Prostate gland (tissue), 2 donors: Measurements from ENCODE around the gene CEP41.

ENCODE experiments used
- POLR2A ChIP-seq: fragments of 450-650 bp; IDR thresholded peaks from one replicate; pipeline ENCODE4 v1.6.1; 2016; ENCODE audit warnings: antibody characterized with exemption, mild to moderate bottlenecking
- POLR2AphosphoS5 ChIP-seq: sonication (generic); formaldehyde crosslinking; IDR thresholded peaks from one replicate; pipeline ENCODE4 v1.6.1; 2017; ENCODE audit warnings: antibody characterized with exemption
- TF ChIP-seq, protein P1 (sequence below), 4 experiments: fragments of 200-600 bp in 2 of 4; fragments of 450-650 bp in 2 of 4; sonication (generic) in 2 of 4; IDR thresholded peaks; 1 replicate in 3 of 4; 2 replicates in 1 of 4; pipeline ENCODE4 v1.5.1; 2016 to 2019; ENCODE audit warnings: antibody characterized with exemption in 4 of 4, mild to moderate bottlenecking in 2 of 4, moderate library complexity in 2 of 4

DNA sequence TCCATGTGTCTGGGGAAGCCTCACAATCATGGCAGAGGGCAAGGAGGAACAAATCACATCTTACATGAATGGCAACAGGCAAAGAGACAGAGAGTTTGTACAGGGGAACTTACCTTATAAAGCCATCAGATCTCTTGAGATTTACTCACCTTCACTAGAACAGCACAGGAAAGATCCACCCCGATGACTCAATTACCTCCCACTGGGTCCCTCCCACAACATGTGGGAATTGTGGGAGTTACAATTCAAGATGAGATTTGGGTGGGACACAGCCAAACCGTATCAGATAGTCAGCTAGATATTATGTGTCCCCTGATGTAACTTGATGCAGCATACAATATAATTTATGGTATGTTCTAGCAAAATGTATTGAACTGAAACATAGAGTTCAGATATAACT lies 14.1 kb upstream of the CEP41 start:
- TF ChIP-seq, protein P1, sequence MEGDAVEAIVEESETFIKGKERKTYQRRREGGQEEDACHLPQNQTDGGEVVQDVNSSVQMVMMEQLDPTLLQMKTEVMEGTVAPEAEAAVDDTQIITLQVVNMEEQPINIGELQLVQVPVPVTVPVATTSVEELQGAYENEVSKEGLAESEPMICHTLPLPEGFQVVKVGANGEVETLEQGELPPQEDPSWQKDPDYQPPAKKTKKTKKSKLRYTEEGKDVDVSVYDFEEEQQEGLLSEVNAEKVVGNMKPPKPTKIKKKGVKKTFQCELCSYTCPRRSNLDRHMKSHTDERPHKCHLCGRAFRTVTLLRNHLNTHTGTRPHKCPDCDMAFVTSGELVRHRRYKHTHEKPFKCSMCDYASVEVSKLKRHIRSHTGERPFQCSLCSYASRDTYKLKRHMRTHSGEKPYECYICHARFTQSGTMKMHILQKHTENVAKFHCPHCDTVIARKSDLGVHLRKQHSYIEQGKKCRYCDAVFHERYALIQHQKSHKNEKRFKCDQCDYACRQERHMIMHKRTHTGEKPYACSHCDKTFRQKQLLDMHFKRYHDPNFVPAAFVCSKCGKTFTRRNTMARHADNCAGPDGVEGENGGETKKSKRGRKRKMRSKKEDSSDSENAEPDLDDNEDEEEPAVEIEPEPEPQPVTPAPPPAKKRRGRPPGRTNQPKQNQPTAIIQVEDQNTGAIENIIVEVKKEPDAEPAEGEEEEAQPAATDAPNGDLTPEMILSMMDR (IDR thresholded peaks at IDR 0.05): no peak
- no peak for TF ChIP-seq POLR2A
- no peak for TF ChIP-seq POLR2AphosphoS5
